Naive thymus-derived CD4-positive, alpha-beta T cell (primary cell): ENCODE results near the gene DLL1. TPM values are rescaled to one million over a fixed set of nuclear protein-coding genes. Genes with fewer than 3 reads are reported as not detected.

Experiments used
- ATAC-seq: fragments of 150-1000 bp; cut with Tn5 transposase; 2 replicates; pipeline ENCODE4 v1.10.0; 2021; ENCODE audit warnings: mild to moderate bottlenecking, moderate library complexity
- CTCF ChIA-PET: fragments of 350-600 bp; sonication (Branson Sonifier 250); formaldehyde crosslinking; loops from one replicate; lab custom pipeline; 2021; ENCODE audit warnings: antibody characterized with exemption; lab: Charles Lee
- POLR2A ChIA-PET: fragments of 350-600 bp; sonication (Branson Sonifier 250); formaldehyde crosslinking; loops from one replicate; lab custom pipeline; 2021; ENCODE audit warnings: antibody characterized with exemption, inconsistent platforms; lab: Charles Lee
- DNase-seq, 9 donors: peaks; one replicate each; pipeline versions ENCODE4 v3.0.0 to v3.0.0-alpha.2; 2020 to 2022; ENCODE audit warnings: mixed read lengths in 1 of 9
- H3K27ac ChIP-seq: one replicate; pipeline ENCODE4 v1.7.0; 2013; ENCODE audit warnings: mild to moderate bottlenecking, low read depth, low read length, moderate library complexity
- H3K27me3 ChIP-seq, 2 donors: one replicate each; pipeline ENCODE4 v1.7.0; 2013; ENCODE audit warnings: low read length in 2 of 2, mild to moderate bottlenecking in 2 of 2, moderate library complexity in 2 of 2; ENCODE audit not compliant: control insufficient read depth in 2 of 2, insufficient read depth in 2 of 2
- H3K36me3 ChIP-seq, 3 experiments: 1 replicate in 2 of 3; 2 replicates in 1 of 3; pipeline ENCODE4 v1.7.0; 2013; ENCODE audit warnings: low read length in 3 of 3, mild to moderate bottlenecking in 3 of 3, moderate library complexity in 1 of 3; ENCODE audit not compliant: insufficient read depth in 3 of 3, control insufficient read depth in 2 of 3
- H3K4me1 ChIP-seq, 2 donors: one replicate each; pipeline ENCODE4 v1.7.0; 2013; ENCODE audit warnings: low read length in 2 of 2, mild to moderate bottlenecking in 2 of 2, moderate library complexity in 1 of 2; ENCODE audit not compliant: control insufficient read depth in 2 of 2, insufficient read depth in 2 of 2
- H3K4me3 ChIP-seq: 2 replicates; pipeline ENCODE4 v1.7.0; 2013; ENCODE audit warnings: mild to moderate bottlenecking, low read length
- H3K9me3 ChIP-seq, 3 experiments: 1 replicate in 2 of 3; 2 replicates in 1 of 3; pipeline ENCODE4 v1.7.0; 2013; ENCODE audit warnings: low read length in 3 of 3; ENCODE audit not compliant: control insufficient read depth in 2 of 3
- H3K27ac Mint-ChIP-seq, 9 donors: one replicate each; pipeline ENCODE4 v1.8.0; 2020 to 2022; ENCODE audit warnings: mixed read lengths in 9 of 9, mild to moderate bottlenecking in 8 of 9, moderate library complexity in 5 of 9, inconsistent platforms in 2 of 9
- H3K27me3 Mint-ChIP-seq, 5 donors: one replicate each; pipeline ENCODE4 v1.8.0; 2021 to 2022; ENCODE audit warnings: mixed read lengths in 5 of 5, mild to moderate bottlenecking in 1 of 5
- H3K36me3 Mint-ChIP-seq, 5 donors: one replicate each; pipeline ENCODE4 v1.8.0; 2020 to 2022; ENCODE audit warnings: mixed read lengths in 5 of 5, mild to moderate bottlenecking in 3 of 5, inconsistent platforms in 1 of 5
- H3K4me1 Mint-ChIP-seq, 7 donors: one replicate each; pipeline ENCODE4 v1.8.0; 2020 to 2022; ENCODE audit warnings: mixed read lengths in 7 of 7, mild to moderate bottlenecking in 3 of 7, inconsistent platforms in 1 of 7
- H3K4me3 Mint-ChIP-seq, 10 donors: one replicate each; pipeline ENCODE4 v1.8.0; 2020 to 2022; ENCODE audit warnings: mild to moderate bottlenecking in 10 of 10, mixed read lengths in 10 of 10, moderate library complexity in 6 of 10, inconsistent platforms in 2 of 10
- H3K9me3 Mint-ChIP-seq, 11 donors: one replicate each; pipeline ENCODE4 v1.8.0; 2020 to 2022; ENCODE audit warnings: mixed read lengths in 11 of 11, mild to moderate bottlenecking in 4 of 11, inconsistent platforms in 1 of 11, moderate library complexity in 1 of 11
- intact Hi-C, 2 donors: fragments of 100-400 bp; cut with micrococcal nuclease; formaldehyde crosslinking; loops; one replicate each; pipeline ENCODE4 v1.15.1; 2023
- polyA plus RNA-seq, 2 donors: library from polyadenylated mRNA; unstranded; fragments of 300-500 nt; fragmentation: Illumina TruSeq; gene quantifications; one replicate each; pipeline ENCODE4 v1.2.3, GENCODE V29; 2021
- total RNA-seq, 6 experiments: library from RNA in 5 of 6; stranded (reverse) in 5 of 6; gene quantifications; 1 replicate in 5 of 6; 2 replicates in 1 of 6; pipeline ENCODE4 v1.2.3 and lab custom pipeline; 2021 to 2026

DLL1 gene
- total and polyA plus RNA-seq, 7 experiments from 2014 or later = 0.19 to 12.9 (median 3.3) TPM

DNA sequence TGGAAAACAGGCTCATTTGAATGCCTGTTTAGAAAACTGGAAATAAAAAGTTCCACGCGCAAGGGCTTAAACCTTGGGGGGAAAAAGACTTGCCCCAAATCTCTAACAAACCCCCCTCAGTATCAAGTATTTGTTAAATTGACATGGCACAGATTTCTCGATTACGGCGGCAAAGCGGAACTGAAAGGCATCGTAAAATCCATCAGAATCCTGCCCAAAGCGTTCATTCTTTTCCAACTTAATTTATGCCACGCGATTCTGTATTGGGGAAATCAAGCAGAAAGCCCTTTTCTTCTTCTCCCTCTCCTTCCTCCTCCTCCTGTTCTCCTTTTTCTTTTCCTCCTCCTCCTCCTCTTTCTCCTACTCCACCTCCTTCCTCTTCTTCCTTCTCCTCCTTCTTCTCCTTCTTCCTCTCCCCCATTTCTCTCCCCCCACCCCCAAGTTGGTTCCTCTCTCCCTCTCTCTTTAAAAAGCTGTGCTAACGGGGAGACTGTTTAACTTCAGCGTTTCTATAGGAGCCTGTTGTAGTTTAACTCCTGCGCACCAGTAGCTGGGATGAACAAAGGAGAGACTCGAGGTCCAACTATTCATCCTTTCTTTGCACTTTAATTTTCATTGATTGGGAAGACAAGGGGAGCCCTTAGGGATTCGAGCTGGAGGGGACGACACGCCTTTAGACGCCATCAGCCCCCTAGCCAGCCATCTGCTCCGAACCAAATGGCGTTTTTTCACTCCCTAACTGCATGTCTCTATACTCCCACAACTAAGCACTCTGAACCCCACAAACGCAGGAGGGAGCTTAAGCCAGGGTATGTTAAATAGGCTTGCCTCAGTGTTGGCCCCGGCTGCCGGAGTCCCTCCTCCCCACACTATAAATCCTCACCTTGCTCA is 2.7 kb upstream of the DLL1 start:
- Mint-ChIP-seq H3K4me1 (peaks cover 15 to 51% (median 41%) of the 10 kb centered on the region in 7 donors), H3K27ac (peak overlapping the region in 1 of 9 donors; percentile 72), H3K27me3 (peaks cover 12 to 74% (median 45%) of the 10 kb centered on the region in 5 donors), H3K9me3 (peaks cover 0 to 1% (median 0%) of the 10 kb centered on the region in 11 donors), H3K36me3 (peaks cover 0 to 4% (median 0%) of the 10 kb centered on the region in 5 donors), H3K4me3 (peak overlapping the region in 7 of 10 donors; percentile 25 to 97 (median 79))
- Histone ChIP-seq H3K27me3 (peaks cover 4 to 9% of the 10 kb centered on the region in 2 donors), H3K9me3 (no peaks in the 10 kb centered on the region), H3K27ac (no peak overlapping the region), H3K36me3 (peaks cover 0 to 3% (median 0%) of the 10 kb centered on the region in 3 experiments), H3K4me3 (no peak overlapping the region), H3K4me1 (peaks cover 18 to 45% of the 10 kb centered on the region in 2 donors)
- CTCF ChIA-PET = interaction anchor here (1.1 to 3.6 kb wide), 8 partner anchors 12 to 503 kb away, joined by 3 to 29 read pairs (median 4); partner anchors contain the start of gene FAM120B
- POLR2A ChIA-PET = interaction anchor here (0.9 to 5.3 kb wide), 5 partner anchors 10 to 462 kb away, joined by 3 to 35 read pairs (median 4); partner anchors contain the start of gene FAM120B
- DNase-seq (no peak), ATAC-seq (no peak)
- intact Hi-C loops = loop anchor here (1.0 to 10.0 kb wide), 13 partner anchors 13 to 591 kb away; partner anchors contain the start of genes C6orf120 (in 1 of the 2), FAM120B (in 1 of the 2), PSMB1 (in 1 of the 2) and TBP (in 1 of the 2)

DNA sequence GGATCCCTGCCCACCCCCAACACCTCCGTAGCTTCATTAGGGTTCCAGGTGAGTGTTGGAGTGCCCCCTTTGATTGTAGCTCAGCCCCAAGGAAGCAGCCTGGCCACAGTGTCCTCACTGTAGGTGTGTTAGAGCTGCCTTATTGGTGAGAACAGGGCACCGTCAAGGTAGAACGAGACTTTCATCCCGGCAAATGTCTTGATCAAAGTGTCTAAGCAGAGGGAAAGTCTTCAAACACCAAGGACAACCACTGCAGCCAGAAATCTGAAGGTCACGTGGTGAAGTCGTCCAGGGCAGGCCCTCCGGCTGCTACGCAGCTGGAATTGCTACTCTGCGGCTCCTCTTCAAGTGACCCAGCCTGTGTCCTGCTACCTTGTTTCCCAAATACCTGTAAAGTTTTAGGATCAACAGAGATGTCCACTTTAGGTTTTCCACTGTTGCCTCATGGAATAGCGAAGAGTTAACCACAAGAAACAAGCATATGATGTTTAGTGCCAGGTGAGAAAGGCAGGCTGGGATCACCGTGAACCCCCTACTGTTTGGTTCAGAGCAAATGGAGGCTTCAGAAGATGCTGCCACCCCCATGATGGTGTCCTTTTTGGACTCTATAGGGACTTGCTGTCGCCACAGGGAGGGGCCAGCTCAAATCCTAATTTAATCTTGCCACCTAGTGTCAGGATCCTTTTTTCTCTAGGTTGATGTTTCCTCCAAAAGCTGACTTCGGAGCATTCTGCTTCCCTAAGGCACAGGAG is 1.7 kb upstream of the DLL1 start:
- peaks cover 24 to 49% of the 10 kb centered on the region in 2 donors for H3K4me1 ChIP-seq
- peaks cover 20 to 55% (median 46%) of the 10 kb centered on the region in 7 donors for H3K4me1 Mint-ChIP-seq
- DNase-seq (peak in 1 of 9 donors; percentile 6), ATAC-seq (no peak)
- intact Hi-C loops = loop anchor here (1.0 to 10.0 kb wide), 17 partner anchors 14 to 1397 kb away; partner anchors contain the start of genes C6orf120 (in 1 of the 2), FAM120B (in 1 of the 2), PSMB1 (in 1 of the 2) and TBP (in 1 of the 2)
- peaks cover 6 to 74% (median 38%) of the 10 kb centered on the region in 5 donors for H3K27me3 Mint-ChIP-seq
- ChIA-PET POLR2A (interaction anchor here (0.6 to 5.3 kb wide), 10 partner anchors 14 to 461 kb away, joined by 3 to 35 read pairs (median 3); partner anchors contain the start of gene FAM120B), CTCF (interaction anchor here (0.9 to 3.6 kb wide), 12 partner anchors 13 to 502 kb away, joined by 3 to 29 read pairs (median 4); partner anchors contain the start of gene FAM120B)
- H3K9me3 Mint-ChIP-seq = peaks cover 0 to 2% (median 0%) of the 10 kb centered on the region in 11 donors
- peaks cover 0 to 4% (median 0%) of the 10 kb centered on the region in 5 donors for H3K36me3 Mint-ChIP-seq
- peaks cover 7 to 9% of the 10 kb centered on the region in 2 donors for H3K27me3 ChIP-seq
- no peak overlapping the region for H3K27ac ChIP-seq
- H3K9me3 ChIP-seq = no peaks in the 10 kb centered on the region
- peak overlapping the region in 7 of 9 donors; percentile 23 to 87 (median 78) for H3K27ac Mint-ChIP-seq
- H3K36me3 ChIP-seq = peaks cover 0 to 3% (median 0%) of the 10 kb centered on the region in 3 experiments
- H3K4me3 ChIP-seq = peak overlapping the region; percentile 56
- H3K4me3 Mint-ChIP-seq = peak overlapping the region; percentile 79 to 99 (median 93)

DNA sequence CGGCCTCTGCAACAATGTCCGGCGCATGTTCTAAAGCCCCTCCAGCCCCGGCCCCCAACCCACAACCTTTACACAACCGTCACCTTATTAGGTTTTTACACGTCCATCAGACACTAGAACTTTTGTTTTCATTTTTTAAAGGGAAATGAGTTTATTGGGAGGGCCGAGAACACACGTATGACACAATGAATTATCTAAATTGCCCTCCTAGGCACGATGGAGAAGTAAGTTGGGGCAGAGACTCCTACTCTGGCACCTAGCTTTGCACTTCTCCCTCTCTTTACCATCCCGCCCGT is 1.2 kb upstream of the DLL1 start:
- Mint-ChIP-seq H3K27me3 (peaks cover 6 to 74% (median 38%) of the 10 kb centered on the region in 5 donors), H3K9me3 (peaks cover 0 to 2% (median 0%) of the 10 kb centered on the region in 11 donors), H3K36me3 (peaks cover 0 to 4% (median 0%) of the 10 kb centered on the region in 5 donors), H3K4me1 (peaks cover 20 to 51% (median 46%) of the 10 kb centered on the region in 7 donors), H3K4me3 (peak overlapping the region; percentile 79 to 99 (median 93)), H3K27ac (peak overlapping the region in 8 of 9 donors; percentile 46 to 87 (median 77))
- ATAC-seq (peak; percentile 4), DNase-seq (no peak)
- CTCF ChIA-PET = interaction anchor here (0.9 to 3.6 kb wide), 11 partner anchors 13 to 502 kb away, joined by 3 to 29 read pairs (median 4); partner anchors contain the start of gene FAM120B
- Histone ChIP-seq H3K36me3 (peaks cover 0 to 3% (median 0%) of the 10 kb centered on the region in 3 experiments), H3K9me3 (no peaks in the 10 kb centered on the region), H3K4me3 (peak overlapping the region; percentile 56), H3K27ac (no peak overlapping the region), H3K27me3 (peaks cover 7 to 9% of the 10 kb centered on the region in 2 donors), H3K4me1 (peaks cover 24 to 48% of the 10 kb centered on the region in 2 donors)
- intact Hi-C loops = loop anchor here (1.0 to 10.0 kb wide), 13 partner anchors 20 to 1397 kb away; partner anchors contain the start of genes C6orf120 (in 1 of the 2), PSMB1 (in 1 of the 2), TBP (in 1 of the 2) and WDR27 (in 1 of the 2)
- POLR2A ChIA-PET = interaction anchor here (0.9 to 5.3 kb wide), 7 partner anchors 13 to 342 kb away, joined by 3 to 35 read pairs (median 3); partner anchors contain the start of gene FAM120B

DNA sequence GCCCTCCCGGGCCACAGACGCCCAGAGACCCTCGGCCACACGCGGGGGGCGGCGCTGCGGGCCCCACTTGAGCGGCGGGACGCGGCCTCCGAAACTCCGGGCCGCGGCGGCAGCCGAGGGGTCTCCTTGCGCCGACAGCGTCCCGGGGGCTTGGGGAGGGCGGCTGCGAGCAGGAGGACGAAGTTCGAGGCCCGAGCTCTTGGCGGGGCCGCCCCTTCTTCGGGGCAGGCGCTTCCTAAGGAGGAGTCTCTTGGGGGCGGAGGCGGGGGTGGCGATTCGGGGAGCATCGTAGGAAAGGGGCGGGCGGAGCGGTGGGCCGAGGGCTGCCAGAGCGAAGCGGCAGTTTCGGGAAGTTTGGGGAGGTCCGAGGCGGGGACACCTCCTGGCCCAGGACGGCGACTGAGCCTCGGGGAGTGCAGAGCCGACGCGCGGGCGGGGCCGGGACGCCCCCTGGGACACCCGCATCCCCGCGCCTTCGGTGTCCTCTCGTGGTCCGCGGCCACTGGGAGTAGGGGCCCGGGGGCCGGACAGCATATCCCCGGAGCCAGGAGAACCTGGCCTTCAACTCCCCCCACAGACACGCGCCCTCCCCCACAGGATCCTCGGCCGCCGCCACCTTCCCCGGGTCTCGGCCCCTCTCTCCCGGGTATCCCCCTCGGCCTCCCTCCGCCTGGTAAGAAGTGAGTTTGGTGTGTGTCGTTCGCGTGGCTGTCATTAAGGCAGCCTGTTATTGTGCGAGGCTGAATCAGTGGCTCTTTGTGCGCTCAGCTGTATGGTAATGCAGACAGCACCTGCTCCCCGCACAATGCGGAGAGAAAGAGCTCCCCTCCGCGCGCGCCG is 613 bp upstream of the DLL1 start:
- ChIA-PET CTCF (interaction anchor here (0.9 to 3.6 kb wide), 10 partner anchors 13 to 501 kb away, joined by 3 to 29 read pairs (median 4); partner anchors contain the start of gene FAM120B), POLR2A (interaction anchor here (0.9 to 5.3 kb wide), 8 partner anchors 12 to 341 kb away, joined by 3 to 35 read pairs (median 3); partner anchors contain the start of gene FAM120B)
- Histone ChIP-seq H3K9me3 (no peaks in the 10 kb centered on the region), H3K4me3 (peak overlapping the region; percentile 56), H3K4me1 (peaks cover 24 to 42% of the 10 kb centered on the region in 2 donors), H3K27ac (no peak overlapping the region), H3K27me3 (peaks cover 7 to 9% of the 10 kb centered on the region in 2 donors), H3K36me3 (peaks cover 0 to 3% (median 0%) of the 10 kb centered on the region in 3 experiments)
- Mint-ChIP-seq H3K4me3 (peak overlapping the region; percentile 79 to 99 (median 93)), H3K27ac (peak overlapping the region in 8 of 9 donors; percentile 45 to 87 (median 80)), H3K27me3 (peaks cover 6 to 79% (median 38%) of the 10 kb centered on the region in 5 donors), H3K4me1 (peaks cover 20 to 51% (median 46%) of the 10 kb centered on the region in 7 donors), H3K9me3 (peaks cover 0 to 2% (median 0%) of the 10 kb centered on the region in 11 donors), H3K36me3 (peaks cover 0 to 4% (median 0%) of the 10 kb centered on the region in 5 donors)
- ATAC-seq (peak; percentile 62), DNase-seq (peak in 6 of 9 donors; percentile 25 to 61 (median 53))
- intact Hi-C loops = loop anchor here (1.0 to 10.0 kb wide), 13 partner anchors 19 to 1396 kb away; partner anchors contain the start of genes C6orf120 (in 1 of the 2), PSMB1 (in 1 of the 2), TBP (in 1 of the 2) and WDR27 (in 1 of the 2)

DNA sequence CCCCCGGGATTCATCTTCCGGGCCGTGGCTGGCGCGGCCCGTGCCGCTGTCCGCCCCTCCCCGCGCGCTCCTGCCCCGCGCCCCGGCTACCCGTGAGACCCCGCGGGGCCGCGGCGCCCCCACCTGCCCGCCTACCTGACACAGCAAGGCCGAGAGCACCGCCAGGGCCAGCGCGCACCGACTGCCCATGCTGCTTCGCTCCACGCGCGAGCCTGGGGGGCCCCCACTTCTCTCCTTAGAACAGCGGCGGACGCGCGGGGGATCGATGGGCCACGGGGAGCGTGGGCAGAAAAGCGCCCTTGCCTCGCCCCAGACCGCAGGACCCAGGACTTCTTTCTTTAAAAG is 955 bp downstream of the DLL1 start:
- peak overlapping the region in 7 of 9 donors; percentile 16 to 70 (median 32) for H3K27ac Mint-ChIP-seq
- ChIA-PET POLR2A (interaction anchor here (0.6 to 5.3 kb wide), 5 partner anchors 11 to 63 kb away, joined by 3 to 35 read pairs (median 22); partner anchors contain the start of gene FAM120B), CTCF (no interaction called here)
- ATAC-seq (no peak), DNase-seq (no peak)
- H3K27me3 Mint-ChIP-seq = peaks cover 6 to 86% (median 37%) of the 10 kb centered on the region in 5 donors
- Histone ChIP-seq H3K36me3 (peaks cover 0 to 8% (median 0%) of the 10 kb centered on the region in 3 experiments), H3K4me1 (peaks cover 24 to 29% of the 10 kb centered on the region in 2 donors), H3K4me3 (peak overlapping the region; percentile 66), H3K27me3 (peaks cover 9 to 10% of the 10 kb centered on the region in 2 donors), H3K27ac (peak overlapping the region; percentile 31), H3K9me3 (no peaks in the 10 kb centered on the region)
- H3K36me3 Mint-ChIP-seq = peaks cover 0 to 5% (median 3%) of the 10 kb centered on the region in 5 donors
- peak overlapping the region; percentile 84 to 99 (median 94) for H3K4me3 Mint-ChIP-seq
- intact Hi-C loops = loop anchor here (1.0 to 10.0 kb wide), 8 partner anchors 18 to 588 kb away; partner anchors contain the start of genes C6orf120 (in 1 of the 2), PSMB1 (in 1 of the 2), TBP (in 1 of the 2) and WDR27 (in 1 of the 2)
- peaks cover 20 to 51% (median 43%) of the 10 kb centered on the region in 7 donors for H3K4me1 Mint-ChIP-seq
- H3K9me3 Mint-ChIP-seq = peaks cover 0 to 2% (median 0%) of the 10 kb centered on the region in 11 donors
